Frontal cortex (tissue), 4 donors: ENCODE data around the gene TMEM212. TPM values are rescaled to one million over a fixed set of nuclear protein-coding genes. Genes with fewer than 3 reads are reported as not detected.
A peak's percentile ranks its signal among the peaks of the same experiment; 100 is the strongest.
"Not testable (repeated sequence)": the region's sequence is repeated elsewhere in the genome, so short reads cannot be mapped to it uniquely, and the experiment has no call there.

ENCODE experiments used
- DNase-seq, 2 donors: peaks; one replicate each; pipeline ENCODE4 v3.0.0; 2012; ENCODE audit warnings: low spot score in 2 of 2
- FAIRE-seq: peaks from 2 replicates; lab custom pipeline; 2012; peaks lifted over from hg19 to GRCh38; lab: Jason Lieb, UNC
- total RNA-seq: library from RNA; depleted of rRNA; stranded (reverse); fragments of >200 nt; gene quantifications from one replicate; pipeline ENCODE4 v1.2.3, GENCODE V29; 2014
- donor health status: control.
- donor health status: control.
- donor health status: control.

Gene TMEM212
- total RNA-seq, 1 donor from 2014 or later: not detected

GRCh38 chr3:171879472-171879871, 36.3 kb downstream of the TMEM212 start:
- FAIRE-seq (no peak), DNase-seq (no peak)

GRCh38 chr3:171880101-171880870, 37.1 kb downstream of the TMEM212 start:
- DNase-seq (no peak), FAIRE-seq (no peak)

DNA sequence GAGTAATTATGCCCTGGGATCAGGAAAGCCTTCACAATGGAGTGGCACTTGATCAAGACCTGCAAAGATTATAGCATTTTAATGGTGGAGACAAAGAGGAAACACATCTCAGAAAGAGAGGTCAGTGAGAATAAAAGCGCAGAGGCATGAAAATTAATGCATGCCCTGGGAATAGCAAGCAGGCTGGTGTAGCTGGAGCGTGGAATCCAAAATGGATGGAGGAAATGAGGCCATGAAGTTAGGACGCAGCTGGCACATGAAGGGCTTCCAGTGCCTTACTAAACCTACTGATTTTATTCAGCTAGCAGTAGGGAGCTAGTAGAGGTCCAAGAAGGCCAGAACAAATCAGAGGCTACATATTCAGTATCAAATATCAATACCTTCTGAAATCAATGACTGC, 38.1 kb downstream of the TMEM212 start:
- DNase-seq: no peak

GRCh38 chr3:171883257-171883892, 40.2 kb downstream of the TMEM212 start:
- FAIRE-seq: no peak
- no peak for DNase-seq

More for the DNA sequence above, 38.1 kb downstream of the TMEM212 start:
- FAIRE-seq: no peak

DNA sequence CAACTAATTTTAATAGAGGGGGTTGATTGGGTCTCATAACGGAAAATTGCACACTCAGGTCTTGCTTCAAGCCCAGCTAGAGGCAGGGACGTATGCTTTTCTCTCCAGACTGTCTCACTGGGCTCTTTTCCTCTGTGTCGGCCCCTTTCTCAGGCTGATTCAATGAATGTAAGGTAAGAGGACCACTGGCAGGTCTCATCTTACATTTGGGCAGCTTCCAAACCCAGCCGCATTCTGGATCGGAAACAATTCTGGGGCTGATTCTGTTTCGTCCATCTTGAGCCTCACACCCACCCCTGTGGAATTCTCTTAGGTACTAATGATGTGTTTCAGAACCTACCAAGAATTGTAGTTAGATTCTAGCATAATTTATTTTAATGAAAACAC, 40.7 kb downstream of the TMEM212 start:
- DNase-seq (no peak), FAIRE-seq (no peak)

DNA sequence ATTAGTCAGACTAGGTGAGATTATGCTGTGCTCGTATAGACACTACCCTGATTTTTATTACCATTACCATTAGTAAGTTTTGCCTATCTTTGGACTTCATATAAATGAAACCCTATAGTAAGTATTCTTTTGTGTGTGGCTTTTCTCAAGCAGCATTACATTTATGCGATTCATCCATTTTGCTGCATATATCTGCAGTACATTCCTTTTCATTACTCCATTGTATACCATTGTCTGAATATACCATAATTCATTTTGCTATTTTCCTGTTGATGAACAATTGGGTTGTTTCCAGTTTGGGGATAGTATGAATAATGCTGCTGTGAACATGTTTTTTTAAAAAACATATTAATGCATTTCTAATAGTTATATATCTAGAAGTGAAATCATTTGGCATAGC, 45.3 kb downstream of the TMEM212 start:
- DNase-seq (no peak), FAIRE-seq (no peak)

- no peak for FAIRE-seq
These were observed 47.2 kb downstream of the TMEM212 start for GRCh38 chr3:171890398-171890797.

GRCh38 chr3:171892457-171892856, 49.3 kb downstream of the TMEM212 start:
- FAIRE-seq: no peak
- no peak for DNase-seq

More at GRCh38 chr3:171890398-171890797, 47.2 kb downstream of the TMEM212 start:
- no peak for DNase-seq

GRCh38 chr3:171895291-171895690, 52.1 kb downstream of the TMEM212 start:
- no peak for FAIRE-seq

GRCh38 chr3:171895900-171896299, 52.8 kb downstream of the TMEM212 start:
- FAIRE-seq (no peak), DNase-seq (no peak)

More at GRCh38 chr3:171895291-171895690, 52.1 kb downstream of the TMEM212 start:
- DNase-seq: no peak

- no peak for FAIRE-seq
- no peak for DNase-seq
These were observed 53.2 kb downstream of the TMEM212 start for GRCh38 chr3:171896316-171896715.

DNA sequence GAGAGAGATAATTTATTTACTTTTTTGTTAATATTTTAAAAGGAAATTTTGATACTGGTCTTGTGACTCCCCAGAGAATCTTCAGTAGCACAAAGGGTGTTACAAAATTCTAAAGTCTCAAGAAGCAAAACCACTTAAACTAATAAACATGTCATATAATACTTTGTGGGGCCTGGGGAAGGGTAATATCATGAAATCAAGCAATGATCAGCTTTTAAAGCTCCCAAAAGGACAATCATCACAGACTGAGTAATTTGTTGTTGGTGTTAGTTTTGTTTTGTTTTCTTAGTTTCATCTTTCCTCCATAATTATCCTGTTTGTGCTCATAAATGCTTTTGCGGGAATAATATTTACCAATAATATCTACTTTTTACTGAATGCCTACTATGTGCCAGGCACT, 55.0 kb downstream of the TMEM212 start:
- DNase-seq: no peak
- no peak for FAIRE-seq

DNA sequence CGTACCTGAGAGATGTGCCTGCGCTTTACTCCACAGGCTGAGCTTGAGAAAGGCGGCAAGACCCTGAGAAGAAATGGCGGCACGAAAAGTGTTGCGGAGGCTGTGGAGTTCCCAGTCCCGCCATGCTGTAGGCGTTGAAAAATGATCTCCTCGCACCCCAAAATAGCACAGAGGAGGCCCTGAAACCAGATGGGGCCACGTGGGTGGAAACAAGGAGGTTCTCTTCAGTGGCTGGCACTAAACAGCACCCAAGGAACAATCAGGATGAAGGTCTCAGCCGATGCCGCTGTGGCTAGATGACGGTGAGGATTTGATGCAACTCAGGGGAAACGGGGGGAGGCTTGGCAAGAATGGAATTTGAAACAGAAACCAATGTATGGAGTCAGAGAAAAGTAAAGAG, 57.3 kb downstream of the TMEM212 start:
- FAIRE-seq: no peak
- peak in 1 of 2 donors; percentile 16 for DNase-seq

DNA sequence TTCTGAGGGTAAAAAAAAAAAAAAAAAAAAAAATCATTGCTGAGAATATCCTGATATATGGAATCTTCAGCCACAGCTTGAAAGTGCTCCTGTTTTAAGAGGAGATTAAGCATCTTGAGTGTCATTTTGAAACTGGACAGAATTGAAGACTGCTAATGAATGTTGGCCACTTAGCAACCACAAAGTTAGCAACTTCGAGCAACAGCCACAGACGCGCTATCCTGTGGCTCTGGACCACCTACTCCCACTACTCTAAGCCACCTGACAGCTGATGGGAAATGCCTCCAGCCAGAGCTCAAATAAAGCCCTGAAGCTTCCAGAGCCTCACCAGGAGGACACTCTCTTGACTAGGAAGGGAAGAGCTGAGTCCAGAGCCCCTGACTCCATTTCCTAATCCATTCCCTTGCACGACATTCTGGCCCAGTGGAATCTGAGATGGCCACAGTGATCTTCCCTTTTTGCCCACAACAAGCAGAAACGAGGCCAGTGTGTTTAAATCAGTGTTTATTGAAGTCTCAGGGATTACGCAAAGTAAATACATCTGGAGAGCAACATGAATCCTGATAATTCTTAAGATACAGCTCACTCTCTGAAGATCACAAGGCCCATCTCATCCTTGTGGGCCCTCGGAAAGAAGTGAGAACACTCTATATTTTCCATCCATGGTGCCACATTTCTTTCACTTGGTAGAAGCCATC, 58.6 kb downstream of the TMEM212 start:
- DNase-seq: no peak
- FAIRE-seq: no peak

DNA sequence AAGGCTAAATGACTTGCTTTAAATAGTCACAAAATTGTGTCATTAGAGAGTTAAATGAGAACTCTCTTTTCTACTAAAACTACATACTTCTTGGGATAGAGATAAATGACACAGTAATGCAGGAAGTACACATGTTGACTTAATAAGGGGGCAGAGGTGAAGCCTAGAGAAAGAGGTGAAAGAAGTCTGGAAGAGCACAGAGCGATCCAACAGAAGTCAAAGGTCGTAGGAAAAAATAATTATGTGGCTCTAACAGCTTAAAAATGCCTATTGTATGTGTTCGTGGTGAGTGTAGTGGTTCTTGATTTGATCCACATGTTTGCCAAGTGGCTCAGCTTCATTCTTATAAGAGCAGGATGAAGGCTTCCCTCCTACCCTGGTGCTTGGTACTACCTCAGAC, 61.7 kb downstream of the TMEM212 start:
- no peak for FAIRE-seq
- DNase-seq: no peak

DNA sequence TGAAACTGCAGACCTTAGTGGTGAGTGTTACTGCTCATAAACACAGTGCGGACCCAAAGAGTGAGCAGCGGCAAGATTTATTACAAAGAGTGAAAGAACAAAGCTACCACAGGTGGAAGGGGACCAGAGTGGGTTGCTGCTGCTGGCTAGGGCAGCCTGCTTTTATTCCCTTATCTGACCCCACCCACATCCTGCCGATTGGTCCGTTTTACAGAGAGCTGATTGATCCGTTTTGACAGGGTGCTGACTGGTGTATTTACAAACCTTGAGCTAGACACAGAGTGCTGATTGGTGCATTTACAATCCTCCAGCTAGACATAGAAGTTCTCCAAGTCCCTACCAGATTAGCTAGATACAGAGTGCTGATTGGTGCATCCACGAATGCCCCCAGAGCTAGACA, 63.4 kb downstream of the TMEM212 start:
- not testable (repeated sequence) for DNase-seq, FAIRE-seq

DNA sequence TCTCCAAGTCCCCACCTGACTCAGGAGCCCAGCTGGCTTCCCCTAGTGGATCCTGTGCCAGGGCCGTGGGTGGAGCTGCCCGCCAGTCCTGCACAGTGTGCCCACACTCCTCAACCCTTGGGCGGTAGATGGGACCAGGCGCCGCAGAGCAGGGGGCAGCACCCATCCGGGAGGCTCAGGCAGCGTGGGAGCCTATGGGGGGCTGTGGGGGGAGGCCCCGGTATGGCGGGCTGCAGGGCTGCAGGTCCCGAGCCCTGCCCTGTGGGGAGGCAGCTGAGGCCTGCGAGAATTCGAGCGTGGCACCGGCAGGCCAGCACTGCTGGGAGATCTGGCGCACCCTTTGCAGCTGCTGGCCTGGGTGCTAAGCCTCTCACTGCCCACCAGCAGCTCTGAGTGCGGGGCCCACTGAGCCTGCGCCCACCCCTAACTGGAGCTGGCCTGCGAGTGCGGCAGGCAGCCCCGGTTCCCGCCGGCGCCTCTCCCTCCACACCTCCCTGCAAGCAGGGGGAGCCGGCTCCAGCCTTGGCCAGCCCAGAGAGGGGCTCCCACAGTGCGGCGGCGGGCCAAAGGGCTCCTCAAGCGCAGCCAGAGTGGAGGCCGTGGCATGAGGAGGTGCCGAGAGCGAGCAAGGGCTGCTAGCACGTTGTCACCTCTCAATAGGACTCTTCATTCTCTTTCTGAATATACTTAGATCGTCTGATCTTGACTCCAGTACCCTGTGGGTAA, 64.0 kb downstream of the TMEM212 start:
- FAIRE-seq: no peak
- DNase-seq: no peak

GRCh38 chr3:171907761-171908160, 64.6 kb downstream of the TMEM212 start:
- DNase-seq (no peak), FAIRE-seq (no peak)

- FAIRE-seq (no peak), DNase-seq (no peak)
These were observed 65.6 kb downstream of the TMEM212 start for GRCh38 chr3:171908731-171909130.
